IPS-NIHi7 (cell line): Measurements from ENCODE around the gene MCL1.
A peak's percentile ranks its signal among the peaks of the same experiment; 100 is the strongest.

Experiments
- DNase-seq: peaks from one replicate; pipeline ENCODE4 v3.0.0; 2012; ENCODE audit warnings: mixed read lengths; ENCODE audit errors: extremely low spot score

The MCL1 gene

DNA sequence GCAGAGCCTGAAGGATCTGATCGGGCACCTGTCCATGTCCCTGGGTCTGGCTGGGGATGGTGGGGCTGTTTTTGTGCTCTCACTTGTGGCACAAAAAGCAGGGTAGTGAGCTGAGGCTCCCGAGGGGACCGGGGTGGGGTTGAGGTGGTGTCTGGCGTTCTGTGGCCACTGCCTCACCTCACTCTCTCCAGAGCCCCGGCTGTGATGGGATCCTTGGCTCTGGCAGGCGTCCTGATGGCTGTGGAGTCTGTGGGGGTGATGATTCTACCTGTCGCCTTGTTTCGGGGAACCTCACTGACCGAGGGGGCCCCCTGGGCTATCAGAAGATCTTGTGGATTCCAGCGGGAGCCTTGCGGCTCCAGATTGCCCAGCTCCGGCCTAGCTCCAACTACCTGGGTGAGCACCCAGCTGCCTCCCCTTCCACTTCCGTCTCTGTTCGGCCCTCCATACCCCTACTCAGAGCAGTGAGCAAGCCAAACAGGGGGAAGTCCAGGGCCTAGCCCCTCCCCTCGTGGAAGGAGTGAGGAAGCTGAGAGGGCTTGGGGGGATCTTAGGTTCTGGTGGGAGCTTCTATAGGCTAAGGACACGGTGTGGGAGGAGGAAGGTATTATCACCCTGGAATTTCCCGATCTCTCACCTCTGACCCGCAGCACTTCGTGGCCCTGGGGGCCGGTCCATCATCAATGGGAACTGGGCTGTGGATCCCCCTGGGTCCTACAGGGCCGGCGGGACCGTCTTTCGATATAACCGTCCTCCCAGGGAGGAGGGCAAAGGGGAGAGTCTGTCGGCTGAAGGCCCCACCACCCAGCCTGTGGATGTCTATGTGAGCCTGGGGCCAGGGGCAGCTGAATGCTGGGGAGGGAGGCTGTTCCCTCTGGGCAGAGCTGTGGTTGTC, 23.2 kb downstream of the MCL1 start:
- no peak for DNase-seq

- no peak for DNase-seq
These were observed 24.0 kb downstream of the MCL1 start for GRCh38 chr1:150555198-150555970.

- DNase-seq: no peak
These were observed 25.3 kb downstream of the MCL1 start for GRCh38 chr1:150554086-150554452.

DNA sequence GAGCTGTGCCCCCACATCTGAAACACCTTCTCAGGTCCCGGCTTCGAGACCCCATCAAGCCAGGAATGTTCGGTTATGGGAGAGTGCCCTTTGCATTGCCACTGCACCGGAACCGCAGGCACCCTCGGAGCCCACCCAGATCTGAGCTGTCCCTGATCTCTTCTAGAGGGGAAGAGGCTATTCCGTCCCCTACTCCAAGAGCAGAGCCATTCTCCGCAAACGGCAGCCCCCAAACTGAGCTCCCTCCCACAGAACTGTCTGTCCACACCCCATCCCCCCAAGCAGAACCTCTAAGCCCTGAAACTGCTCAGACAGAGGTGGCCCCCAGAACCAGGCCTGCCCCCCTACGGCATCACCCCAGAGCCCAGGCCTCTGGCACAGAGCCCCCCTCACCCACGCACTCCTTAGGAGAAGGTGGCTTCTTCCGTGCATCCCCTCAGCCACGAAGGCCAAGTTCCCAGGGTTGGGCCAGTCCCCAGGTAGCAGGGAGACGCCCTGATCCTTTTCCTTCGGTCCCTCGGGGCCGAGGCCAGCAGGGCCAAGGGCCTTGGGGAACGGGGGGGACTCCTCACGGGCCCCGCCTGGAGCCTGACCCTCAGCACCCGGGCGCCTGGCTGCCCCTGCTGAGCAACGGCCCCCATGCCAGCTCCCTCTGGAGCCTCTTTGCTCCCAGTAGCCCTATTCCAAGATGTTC, 25.9 kb downstream of the MCL1 start:
- no peak for DNase-seq

DNA sequence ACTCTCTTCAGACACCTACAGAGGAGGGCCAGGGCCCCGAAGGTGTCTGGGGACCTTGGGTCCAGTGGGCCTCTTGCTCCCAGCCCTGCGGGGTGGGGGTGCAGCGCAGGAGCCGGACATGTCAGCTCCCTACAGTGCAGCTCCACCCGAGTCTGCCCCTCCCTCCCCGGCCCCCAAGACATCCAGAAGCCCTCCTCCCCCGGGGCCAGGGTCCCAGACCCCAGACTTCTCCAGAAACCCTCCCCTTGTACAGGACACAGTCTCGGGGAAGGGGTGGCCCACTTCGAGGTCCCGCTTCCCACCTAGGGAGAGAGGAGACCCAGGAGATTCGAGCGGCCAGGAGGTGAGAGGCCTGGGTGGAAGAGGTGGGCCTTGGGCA, 26.5 kb downstream of the MCL1 start:
- DNase-seq: no peak

- peak; percentile 43 for DNase-seq
These were observed 27.1 kb downstream of the MCL1 start for GRCh38 chr1:150552128-150552910.

GRCh38 chr1:150551784-150552127, 27.7 kb downstream of the MCL1 start:
- no peak for DNase-seq

GRCh38 chr1:150551051-150551783, 28.2 kb downstream of the MCL1 start:
- no peak for DNase-seq

DNA sequence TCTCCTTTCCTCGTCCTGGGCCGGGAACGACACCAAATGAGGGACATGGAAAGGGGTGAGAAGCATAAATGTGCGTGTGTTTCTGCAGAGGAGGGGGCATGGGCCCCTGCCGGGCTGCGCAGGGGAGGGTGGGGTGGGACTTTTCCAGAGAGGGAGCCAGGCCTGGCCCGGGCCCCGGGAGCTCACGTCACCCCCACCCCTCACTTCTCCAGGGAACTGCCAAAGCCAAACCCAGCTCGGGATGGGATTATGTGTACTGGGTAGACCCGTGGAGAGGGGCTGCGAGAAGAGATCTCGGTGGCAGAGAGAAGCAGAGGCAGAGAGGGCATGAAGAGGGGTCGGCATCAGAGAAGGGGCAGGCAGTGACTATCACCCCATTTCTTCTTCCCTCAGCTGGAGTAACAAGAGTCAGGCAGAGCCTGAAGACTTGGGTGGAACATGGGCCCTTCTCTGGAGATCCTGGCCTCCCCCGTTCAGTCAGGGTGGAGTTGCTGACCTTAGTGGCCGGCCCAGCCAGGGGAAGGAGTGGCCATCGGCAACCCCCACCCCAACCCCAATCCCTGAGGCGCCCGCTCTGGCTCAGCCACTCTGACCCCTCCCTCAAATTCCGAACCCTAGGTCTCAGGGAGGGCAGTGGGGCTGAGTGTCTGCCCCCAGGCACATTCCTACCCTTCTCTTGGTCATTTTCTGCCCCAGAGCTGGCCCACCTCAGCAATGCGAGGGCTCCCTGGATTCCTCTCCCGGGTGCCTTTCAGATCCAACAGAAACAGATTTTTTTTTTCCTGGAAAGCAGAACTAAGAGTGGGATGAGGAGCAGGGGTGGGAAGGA, 29.0 kb downstream of the MCL1 start:
- DNase-seq: peak; percentile 12

- DNase-seq: peak; percentile 54
These were observed 29.8 kb downstream of the MCL1 start for GRCh38 chr1:150549496-150550221.

- peak; percentile 65 for DNase-seq
These were observed 30.5 kb downstream of the MCL1 start, which contains the start of gene ADAMTSL4 for GRCh38 chr1:150548632-150549495. TSS of gene ADAMTSL4 (plus strand) at chr1:150549408. CDS start at chr1:150552289, 2,881 bp downstream.

DNA sequence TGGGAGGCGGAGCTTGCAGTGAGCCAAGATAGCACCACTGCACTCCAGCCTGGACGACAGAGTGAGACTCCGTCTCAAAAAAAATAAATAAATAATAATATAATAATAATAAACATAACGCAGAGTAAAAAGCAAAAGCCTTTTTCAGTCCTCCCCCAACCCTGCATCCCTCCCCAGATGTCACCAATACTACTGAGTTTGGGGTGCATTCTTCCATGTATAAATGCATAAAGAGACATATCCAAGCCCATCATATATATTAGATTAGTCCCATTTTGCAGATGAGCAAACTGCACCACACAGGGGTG, 31.1 kb downstream of the MCL1 start:
- DNase-seq: no peak

- DNase-seq: no peak
These were observed 33.0 kb downstream of the MCL1 start for GRCh38 chr1:150546294-150546937.

GRCh38 chr1:150545486-150546032, 33.9 kb downstream of the MCL1 start:
- DNase-seq: no peak

- no peak for DNase-seq
These were observed 35.2 kb downstream of the MCL1 start for GRCh38 chr1:150544204-150544603.

DNA sequence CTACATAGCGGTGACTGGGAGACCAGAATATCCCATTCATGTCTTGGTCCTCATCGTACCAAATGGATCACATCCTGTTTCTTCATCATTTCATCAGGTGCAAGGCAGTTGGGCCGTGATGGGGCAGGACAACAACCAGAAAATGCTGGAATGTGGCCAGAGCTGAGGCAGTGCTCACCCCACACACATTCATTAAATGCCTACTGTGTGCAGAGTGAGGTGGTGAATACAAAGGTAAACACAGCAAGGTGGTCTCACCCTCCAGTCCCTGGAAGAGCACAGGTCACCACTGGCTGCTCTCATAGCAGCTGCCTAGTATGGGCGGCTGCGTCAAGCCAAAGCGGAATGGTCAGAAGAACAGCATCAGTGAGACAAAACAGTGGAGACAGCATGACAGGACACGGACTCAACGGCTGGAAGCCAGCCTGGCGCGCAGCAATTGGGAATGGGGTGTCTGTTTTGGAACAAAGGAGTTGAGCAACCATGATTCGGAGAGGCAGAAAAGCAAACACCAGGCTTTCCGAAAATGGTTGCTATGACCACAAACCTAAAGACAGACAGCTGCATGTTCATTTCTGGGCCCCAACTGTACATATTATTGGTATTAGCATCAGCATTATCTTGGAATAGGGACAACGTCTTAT, 35.8 kb downstream of the MCL1 start:
- no peak for DNase-seq
